Gastroesophageal sphincter (tissue), 3 donors: ENCODE results near the gene ATP13A2.

ENCODE experiments used
- EP300 ChIP-seq: sonication (generic); formaldehyde crosslinking; IDR thresholded peaks from one replicate; pipeline ENCODE4 v1.6.1; 2017; ENCODE audit warnings: antibody characterized with exemption, mild to moderate bottlenecking
- POLR2A ChIP-seq, 2 donors: fragments of 450-650 bp; IDR thresholded peaks; one replicate each; pipeline ENCODE4 v1.6.1; 2017; ENCODE audit warnings: antibody characterized with exemption in 2 of 2, mild to moderate bottlenecking in 2 of 2, moderate library complexity in 1 of 2
- TF ChIP-seq, protein P1 (sequence below), 4 experiments: fragments of 200-600 bp in 2 of 4; fragments of 450-650 bp in 2 of 4; sonication (generic) in 1 of 4; IDR thresholded peaks; one replicate each; pipeline ENCODE4 v1.5.1; 2017 to 2019; ENCODE audit warnings: antibody characterized with exemption in 4 of 4, mild to moderate bottlenecking in 2 of 4, moderate library complexity in 2 of 4

DNA sequence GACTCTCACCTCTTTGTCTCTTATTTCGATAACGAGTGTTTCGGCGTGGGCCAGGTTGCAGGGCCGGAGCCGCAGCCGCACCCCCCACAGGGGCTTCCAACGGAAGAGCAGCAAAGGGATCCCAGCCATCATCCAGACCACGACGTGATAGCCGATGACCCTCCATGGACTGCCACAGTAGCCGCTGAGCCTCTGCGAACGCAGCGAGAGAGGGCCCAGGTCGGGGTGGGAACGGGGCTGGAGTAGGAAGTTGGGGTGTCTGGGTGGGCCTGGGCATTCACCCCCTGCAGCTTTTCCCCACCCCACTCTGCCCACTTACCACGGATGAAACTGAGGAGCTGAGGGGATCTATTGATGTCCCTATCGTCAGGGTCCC, 6.4 kb downstream of the ATP13A2 start:
- TF ChIP-seq, protein P1, sequence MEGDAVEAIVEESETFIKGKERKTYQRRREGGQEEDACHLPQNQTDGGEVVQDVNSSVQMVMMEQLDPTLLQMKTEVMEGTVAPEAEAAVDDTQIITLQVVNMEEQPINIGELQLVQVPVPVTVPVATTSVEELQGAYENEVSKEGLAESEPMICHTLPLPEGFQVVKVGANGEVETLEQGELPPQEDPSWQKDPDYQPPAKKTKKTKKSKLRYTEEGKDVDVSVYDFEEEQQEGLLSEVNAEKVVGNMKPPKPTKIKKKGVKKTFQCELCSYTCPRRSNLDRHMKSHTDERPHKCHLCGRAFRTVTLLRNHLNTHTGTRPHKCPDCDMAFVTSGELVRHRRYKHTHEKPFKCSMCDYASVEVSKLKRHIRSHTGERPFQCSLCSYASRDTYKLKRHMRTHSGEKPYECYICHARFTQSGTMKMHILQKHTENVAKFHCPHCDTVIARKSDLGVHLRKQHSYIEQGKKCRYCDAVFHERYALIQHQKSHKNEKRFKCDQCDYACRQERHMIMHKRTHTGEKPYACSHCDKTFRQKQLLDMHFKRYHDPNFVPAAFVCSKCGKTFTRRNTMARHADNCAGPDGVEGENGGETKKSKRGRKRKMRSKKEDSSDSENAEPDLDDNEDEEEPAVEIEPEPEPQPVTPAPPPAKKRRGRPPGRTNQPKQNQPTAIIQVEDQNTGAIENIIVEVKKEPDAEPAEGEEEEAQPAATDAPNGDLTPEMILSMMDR (IDR thresholded peaks at IDR 0.05): no peak
- TF ChIP-seq POLR2A (IDR thresholded peaks at IDR 0.05) (no peak), EP300 (no peak)
